ENCODE data around the gene ZMYND12.

The ZMYND12 gene

DNA sequence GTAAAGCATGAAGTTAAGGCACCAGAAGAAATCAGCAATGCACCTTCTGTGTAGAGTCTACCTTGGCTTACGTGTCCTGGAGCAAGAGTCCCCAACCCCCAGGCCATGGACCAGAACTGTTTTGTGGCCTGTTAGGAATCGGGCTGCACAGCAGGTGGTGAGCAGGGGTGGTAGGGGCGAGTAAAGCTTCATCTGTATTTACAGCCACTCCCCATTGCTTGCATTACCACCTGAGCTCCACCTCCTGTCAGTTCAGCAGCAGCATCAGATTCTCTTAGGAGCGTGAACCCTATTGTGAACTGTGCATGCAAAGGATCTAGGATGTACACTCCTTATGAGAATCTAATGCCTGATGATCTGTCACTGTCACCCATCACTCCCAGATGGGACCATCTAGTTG lies 21.5 kb downstream of the ZMYND12 start:
- DNase-seq = no peak

DNA sequence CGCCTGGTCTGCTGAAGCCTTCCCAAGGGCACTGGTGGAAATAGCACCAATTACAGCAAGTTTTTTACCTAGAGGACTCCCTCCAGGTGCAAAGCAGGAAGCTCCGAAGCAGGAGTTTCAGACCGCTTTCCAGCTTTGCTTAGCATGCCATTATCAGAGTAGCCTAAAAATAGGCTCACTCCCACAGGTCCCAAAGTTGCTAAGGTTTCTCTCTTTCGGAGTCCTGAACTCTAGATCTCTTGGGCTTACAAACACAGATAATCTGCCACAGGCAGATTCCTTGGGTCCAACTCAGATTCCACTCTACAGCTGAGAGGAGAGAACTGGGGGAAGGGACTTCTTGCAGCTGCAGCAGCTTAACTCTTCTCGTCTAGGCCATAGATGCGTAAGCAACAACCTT lies 22.5 kb downstream of the ZMYND12 start:
- no peak for DNase-seq

GRCh38 chr1:42432714-42433113 lies 23.1 kb downstream of the ZMYND12 start:
- no peak for DNase-seq

DNA sequence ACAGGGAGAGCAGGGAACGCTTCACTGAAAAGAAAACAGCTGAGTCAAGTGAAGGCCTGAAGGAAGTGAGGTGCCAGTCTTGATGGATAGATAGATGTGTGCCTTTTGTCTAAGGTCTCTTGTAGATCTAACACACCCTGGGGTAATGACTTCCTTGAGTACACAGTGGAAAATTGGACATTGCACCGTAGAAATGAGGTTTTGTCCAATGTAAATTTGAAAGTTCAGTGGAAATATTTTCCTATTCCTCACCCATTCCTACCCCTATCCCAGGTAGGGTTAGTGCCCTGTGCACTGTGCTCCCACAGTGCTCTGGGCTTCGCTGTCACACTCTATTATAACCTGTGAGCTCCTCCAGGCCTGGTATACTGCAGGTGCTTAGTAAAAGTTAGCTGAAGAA lies 24.3 kb downstream of the ZMYND12 start:
- no peak for DNase-seq

- no peak for DNase-seq
Measured at GRCh38 chr1:42430286-42431135, 25.3 kb downstream of the ZMYND12 start.

DNA sequence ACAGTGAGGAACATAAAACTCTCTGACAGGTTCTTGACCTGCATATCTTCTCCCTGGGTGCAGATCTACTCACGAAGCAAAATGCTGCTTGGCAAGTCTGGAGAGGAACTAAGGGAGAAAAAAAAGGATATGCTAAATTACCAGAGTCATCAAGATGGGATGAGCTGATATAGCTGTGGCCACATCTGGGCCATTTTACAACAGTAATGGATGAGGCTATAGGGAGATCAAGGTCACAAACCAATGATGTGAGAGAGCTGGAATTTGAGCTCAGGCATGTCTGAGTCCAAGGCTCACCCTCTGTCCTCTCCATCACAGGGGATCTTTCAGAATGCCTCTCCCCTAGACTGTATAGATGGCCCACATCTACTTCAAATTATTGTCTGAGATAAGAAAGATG lies 26.2 kb downstream of the ZMYND12 start:
- DNase-seq = no peak

DNA sequence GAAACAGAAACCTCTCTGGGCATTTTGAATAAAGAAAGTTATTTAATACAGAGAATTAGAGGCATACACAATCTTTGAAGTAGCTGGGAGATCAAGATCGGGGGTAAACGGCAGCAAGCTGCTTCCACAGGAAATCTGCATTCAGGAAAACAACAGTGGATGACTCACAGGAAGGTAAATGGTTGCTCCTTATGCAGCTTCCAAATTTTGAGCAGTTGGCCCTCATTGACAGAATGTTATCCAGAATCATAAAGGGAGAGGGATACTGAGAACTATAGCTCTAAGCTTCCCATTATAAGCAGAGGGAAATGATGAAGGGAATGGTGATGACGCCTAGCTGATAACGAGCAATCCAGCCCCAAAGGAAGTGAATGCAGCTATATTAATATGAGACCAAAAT lies 28.6 kb downstream of the ZMYND12 start:
- no peak for DNase-seq

GRCh38 chr1:42424201-42424600 lies 31.6 kb downstream of the ZMYND12 start:
- no peak for DNase-seq

DNA sequence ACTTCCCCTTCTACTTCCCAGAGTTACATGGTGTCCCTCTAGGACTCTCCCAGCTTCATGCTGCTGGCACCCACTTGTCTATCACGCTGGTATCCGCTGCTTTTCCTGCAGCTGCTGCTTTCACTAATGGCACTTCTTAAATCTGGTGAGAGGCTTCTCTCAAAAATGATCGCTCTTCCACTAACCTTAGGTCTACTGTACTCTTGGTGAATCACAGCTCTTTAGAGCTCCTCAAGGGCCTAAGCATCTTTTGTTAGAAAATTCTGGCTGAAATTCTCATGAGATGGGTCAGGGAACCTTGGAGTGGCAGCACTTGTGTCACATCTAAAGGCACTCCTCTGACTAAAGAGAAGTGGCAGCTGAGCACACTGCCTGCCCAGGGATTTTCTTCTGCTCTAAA lies 32.1 kb downstream of the ZMYND12 start:
- DNase-seq = no peak

- no peak for DNase-seq
Measured at GRCh38 chr1:42422737-42423136, 33.1 kb downstream of the ZMYND12 start.

DNA sequence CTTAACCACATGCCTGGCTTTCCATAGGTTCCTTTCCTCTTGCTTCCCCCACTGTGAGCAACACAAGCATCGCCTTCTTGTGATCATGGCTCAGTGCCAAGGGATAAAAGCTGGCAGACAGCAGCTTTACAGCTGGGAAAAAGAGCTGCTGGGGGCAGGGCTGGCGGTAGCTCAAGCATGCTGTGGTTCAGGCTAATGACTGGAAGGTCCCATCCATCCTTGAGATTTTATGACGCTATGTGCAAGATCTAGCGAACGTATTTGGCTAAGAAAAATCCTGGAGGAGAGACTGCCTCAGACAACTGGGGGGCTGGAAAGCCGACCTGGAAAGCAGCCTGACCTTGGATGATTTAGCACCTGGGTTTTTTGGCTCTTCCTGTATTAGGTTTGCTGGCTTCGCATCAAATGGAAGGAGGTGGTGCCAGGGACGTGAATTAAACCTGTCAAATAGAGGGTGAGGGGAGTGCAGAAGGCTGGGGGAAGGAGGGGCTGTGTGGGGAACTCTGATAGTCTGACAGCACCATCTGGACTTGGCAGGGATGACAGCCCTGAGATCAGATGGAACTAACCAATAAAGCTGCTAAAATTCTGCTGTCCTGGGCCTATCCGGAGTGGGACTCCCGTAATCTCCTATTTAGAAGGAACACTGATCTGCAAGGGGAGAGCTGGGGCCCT lies 34.8 kb downstream of the ZMYND12 start:
- DNase-seq = no peak

GRCh38 chr1:42420121-42420520 lies 35.7 kb downstream of the ZMYND12 start:
- no peak for DNase-seq

DNA sequence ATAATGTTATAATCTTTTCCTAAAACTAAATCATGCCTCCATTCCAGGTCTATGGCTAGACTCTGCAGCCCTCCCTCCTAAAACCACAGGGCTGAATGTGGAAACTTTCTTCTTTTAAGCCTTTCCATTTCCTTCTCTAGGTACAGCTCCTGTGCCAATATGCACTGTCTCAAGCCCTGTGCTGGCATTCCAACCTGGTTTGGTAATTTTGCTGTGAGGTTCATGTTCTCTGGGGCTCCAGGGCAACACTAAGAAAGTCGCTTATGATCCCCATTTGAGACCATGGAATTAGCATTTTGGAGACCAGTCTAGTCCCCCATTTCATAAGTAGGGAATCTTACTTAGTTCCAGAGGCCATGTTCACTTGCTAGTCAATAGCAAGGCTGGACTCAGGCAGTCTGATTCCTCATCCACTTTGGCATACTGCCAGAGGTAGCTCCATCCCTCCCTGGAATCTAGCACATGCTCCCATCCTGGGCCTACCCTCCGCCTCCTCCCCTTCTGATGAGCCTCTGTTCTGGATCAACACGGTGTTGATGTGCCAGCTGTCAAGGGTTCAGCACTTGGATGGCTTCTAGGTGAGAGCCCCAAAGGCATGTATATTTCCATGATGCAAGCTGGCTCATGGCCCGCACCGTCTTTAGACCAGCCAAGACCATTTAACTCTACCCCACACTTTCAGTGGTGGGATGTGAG lies 36.5 kb downstream of the ZMYND12 start:
- DNase-seq = no peak

DNA sequence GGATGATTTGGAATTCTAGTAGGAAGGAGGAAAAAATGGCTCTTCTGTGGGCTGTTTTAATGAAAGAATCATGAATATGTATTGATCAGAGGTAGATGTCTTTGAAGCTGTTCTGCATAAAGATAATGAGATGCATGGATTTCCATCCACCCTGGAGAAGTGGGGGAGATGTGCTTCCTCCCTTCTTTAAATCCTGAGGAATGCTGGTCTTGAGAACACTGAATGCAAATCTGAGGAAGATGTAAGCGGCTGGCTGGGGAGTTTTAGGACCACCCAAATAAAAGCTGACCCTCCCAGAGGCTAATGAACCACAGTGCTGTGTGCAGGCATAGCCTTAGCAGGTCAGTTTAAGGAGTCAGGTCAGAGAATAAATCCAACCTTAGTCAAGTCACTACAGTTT lies 37.3 kb downstream of the ZMYND12 start:
- no peak for DNase-seq

DNA sequence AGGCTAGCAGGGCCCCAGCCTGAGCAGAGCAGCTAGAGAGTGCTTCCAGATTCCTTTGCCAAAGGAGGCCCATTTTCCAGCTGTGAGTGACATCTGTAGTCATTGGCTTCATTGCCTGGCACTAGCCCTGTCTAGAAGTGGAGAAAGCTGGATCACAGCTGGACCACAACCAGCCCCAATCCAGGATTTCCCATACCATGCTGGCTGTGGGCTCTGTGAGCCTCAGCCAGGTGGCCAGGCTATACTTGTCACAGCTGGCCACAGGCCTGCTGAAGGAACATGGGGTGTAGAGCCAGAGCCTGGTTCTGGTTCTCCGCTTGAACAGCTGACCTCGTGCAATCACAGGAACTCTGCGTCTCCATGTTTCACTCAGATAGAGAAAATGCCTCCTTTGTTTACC lies 38.7 kb downstream of the ZMYND12 start:
- no peak for DNase-seq

DNA sequence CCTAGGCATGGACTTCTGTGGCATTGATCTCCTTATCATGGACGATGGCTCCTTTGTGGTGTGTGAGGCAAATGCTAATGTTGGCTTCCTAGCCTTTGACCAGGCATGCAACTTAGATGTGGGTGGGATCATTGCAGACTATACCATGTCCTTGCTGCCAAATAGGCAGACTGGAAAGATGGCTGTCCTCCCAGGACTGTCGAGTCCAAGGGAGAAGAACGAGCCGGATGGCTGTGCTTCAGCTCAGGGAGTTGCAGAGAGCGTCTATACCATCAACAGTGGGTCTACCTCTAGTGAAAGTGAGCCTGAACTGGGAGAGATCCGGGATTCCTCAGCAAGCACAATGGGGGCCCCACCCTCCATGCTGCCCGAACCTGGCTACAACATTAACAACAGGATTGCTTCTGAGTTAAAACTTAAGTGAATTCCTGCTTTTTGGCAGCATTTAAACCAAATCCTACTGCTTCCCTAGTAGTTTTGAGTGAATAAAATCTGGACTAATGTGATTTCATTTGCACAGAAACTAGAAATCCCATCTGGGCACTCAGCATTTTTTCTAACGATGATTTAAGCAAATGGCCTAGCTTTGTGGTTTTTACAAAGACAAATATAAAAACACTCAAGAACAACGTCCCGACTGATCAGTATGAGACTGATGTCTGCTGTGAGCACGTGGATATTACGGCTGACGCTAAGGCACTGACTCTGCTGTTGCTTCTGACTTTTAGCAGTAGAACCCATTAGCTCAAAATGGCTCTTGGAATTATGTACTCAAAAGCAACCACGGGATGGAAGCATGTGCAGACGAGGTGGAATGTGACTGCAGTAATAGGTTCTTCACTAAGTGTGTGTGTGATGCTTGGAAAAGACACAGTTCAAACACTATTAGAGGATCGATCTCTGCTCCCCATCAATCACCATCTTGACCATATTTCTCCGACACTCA lies 41.0 kb downstream of the ZMYND12 start:
- DNase-seq = no peak

DNA sequence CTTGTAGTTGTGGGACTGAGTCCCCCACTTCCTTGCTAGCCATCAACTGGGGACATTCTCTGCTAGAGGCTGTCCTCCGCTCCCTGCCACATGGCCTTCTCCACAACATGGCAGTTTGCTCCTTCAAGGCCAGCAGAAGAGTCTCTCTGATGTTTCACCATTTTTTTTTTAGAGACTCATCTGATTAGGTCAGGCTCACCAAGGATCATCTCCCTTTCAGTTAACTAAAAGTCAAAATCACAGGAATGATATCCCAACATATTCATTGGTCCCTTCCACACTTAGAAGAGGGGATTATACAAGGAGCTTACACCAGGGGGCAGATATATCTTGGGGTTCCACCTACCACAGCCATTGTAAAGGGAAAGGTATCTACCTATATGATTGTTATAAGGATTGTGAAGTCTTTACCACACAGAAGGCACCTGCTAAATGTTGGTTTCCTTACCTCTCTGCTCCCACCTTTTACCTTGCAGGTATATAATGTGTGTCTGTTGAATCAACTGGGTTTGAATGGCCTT lies 51.9 kb downstream of the ZMYND12 start:
- no peak for DNase-seq

- no peak for DNase-seq
Measured at GRCh38 chr1:42399315-42400100, 56.3 kb downstream of the ZMYND12 start.

DNA sequence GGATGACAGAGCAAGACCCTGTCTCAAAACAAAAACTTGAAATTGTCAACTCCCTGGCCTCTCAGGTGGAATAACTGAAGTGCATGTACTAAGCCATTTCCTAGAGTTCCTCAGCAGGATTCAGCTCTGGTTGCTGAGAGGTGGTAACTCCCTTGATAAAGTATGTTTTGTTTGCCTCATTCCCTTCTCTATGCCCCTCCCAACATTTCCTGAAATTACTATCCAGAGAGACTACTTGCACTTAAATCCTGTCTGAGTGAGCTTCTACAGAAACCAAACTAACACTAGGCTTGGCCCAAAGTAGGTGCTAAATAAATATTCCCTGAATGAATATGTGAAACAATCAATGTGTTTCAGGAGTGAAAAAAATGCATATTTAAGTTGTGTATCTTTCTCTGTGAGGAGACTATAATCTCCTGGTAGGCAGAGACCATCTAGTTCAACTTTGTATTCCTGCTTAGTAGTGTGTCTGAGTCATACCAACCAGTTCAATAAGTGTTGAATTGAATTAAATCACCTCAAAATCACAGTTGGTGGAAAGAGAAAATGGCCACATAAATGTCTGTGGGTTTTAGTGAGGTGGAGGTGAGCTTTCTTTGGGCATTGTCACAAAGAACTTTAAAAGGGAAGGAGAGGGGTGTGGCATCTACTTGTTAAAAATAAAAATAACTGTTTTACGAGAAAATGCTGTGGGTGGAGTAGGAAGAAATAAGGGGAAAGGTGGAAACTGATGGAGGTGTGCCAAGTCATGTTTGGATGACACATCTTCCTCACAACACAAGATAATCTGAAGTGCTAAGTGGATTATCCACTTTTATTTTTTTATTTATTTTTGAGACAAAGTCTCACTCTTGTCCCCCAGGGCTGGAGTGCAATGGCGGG lies 62.6 kb downstream of the ZMYND12 start:
- no peak for DNase-seq

- no peak for DNase-seq
Measured at GRCh38 chr1:42392255-42392654, 63.6 kb downstream of the ZMYND12 start.

GRCh38 chr1:42386051-42386450 lies 69.8 kb downstream of the ZMYND12 start:
- DNase-seq = no peak
